B cell (primary cell): ENCODE results near the gene MAP2K3. TPM values are rescaled to one million over a fixed set of nuclear protein-coding genes. Genes with fewer than 3 reads are reported as not detected.

Experiments used
- ATAC-seq: fragments of 200-7000 bp; cut with Tn5 transposase; one replicate; pipeline ENCODE4 v1.10.0; 2021; ENCODE audit warnings: low read depth, mild to moderate bottlenecking, moderate number of reproducible peaks, moderate library complexity
- CTCF ChIA-PET: fragments of 350-600 bp; sonication (Branson Sonifier 250); formaldehyde crosslinking; loops from one replicate; lab custom pipeline; 2021; ENCODE audit warnings: antibody characterized with exemption, inconsistent platforms; lab: Charles Lee
- POLR2A ChIA-PET: fragments of 350-600 bp; sonication (Branson Sonifier 250); formaldehyde crosslinking; loops from one replicate; lab custom pipeline; 2021; ENCODE audit warnings: antibody characterized with exemption; lab: Charles Lee
- DNase-seq: peaks from one replicate; pipeline ENCODE4 v3.0.0; 2013
- H2AFZ ChIP-seq: 2 replicates; pipeline ENCODE4 v1.6.1; 2012; ENCODE audit warnings: mild to moderate bottlenecking, low read depth, low read length; ENCODE audit not compliant: insufficient read depth, poor library complexity, severe bottlenecking
- H3K27ac ChIP-seq, 2 donors: 1 replicate in 1 of 2; 2 replicates in 1 of 2; pipeline ENCODE4 v1.5.1; 2012 to 2013; ENCODE audit warnings: low read length in 2 of 2, mild to moderate bottlenecking in 2 of 2, moderate library complexity in 1 of 2
- H3K27me3 ChIP-seq, 4 experiments: fragments of 200-600 bp in 1 of 4; sonication (generic) in 1 of 4; replicated peaks in 1 of 4; 1 replicate in 2 of 4; 2 replicates in 2 of 4; pipeline versions ENCODE4 v1.6.1 to v1.7.0; 2013 to 2016; ENCODE audit warnings: low read length in 3 of 4, mild to moderate bottlenecking in 2 of 4, mixed read lengths in 1 of 4, moderate library complexity in 1 of 4; ENCODE audit not compliant: insufficient read depth in 4 of 4, control insufficient read depth in 3 of 4; ENCODE audit errors: control extremely low read depth in 1 of 4
- H3K36me3 ChIP-seq, 2 experiments: replicated peaks in 1 of 2; 1 replicate in 1 of 2; 2 replicates in 1 of 2; pipeline versions ENCODE4 v1.6.1 to v1.7.1; 2013; ENCODE audit warnings: low read length in 1 of 2; ENCODE audit not compliant: insufficient read depth in 2 of 2, control insufficient read depth in 1 of 2; ENCODE audit errors: control extremely low read depth in 1 of 2, extremely low read depth in 1 of 2
- H3K4me1 ChIP-seq, 2 donors: fragments of 200-600 bp in 1 of 2; sonication (generic) in 1 of 2; 1 replicate in 1 of 2; 2 replicates in 1 of 2; pipeline versions ENCODE4 v1.5.1 to v1.6.1; 2013 to 2017; ENCODE audit warnings: low read length in 2 of 2; ENCODE audit not compliant: control insufficient read depth in 2 of 2, insufficient read depth in 2 of 2
- H3K4me2 ChIP-seq: replicated peaks from 2 replicates; pipeline ENCODE3; 2012; ENCODE audit warnings: mild to moderate bottlenecking, low read depth, low read length; ENCODE audit not compliant: poor library complexity, severe bottlenecking
- H3K4me3 ChIP-seq, 5 experiments: fragments of 200-600 bp in 1 of 5; sonication (generic) in 1 of 5; 1 replicate in 3 of 5; 2 replicates in 2 of 5; pipeline versions ENCODE4 v1.5.1 to v1.7.0; 2011 to 2016; ENCODE audit warnings: low read length in 4 of 5, mild to moderate bottlenecking in 4 of 5, low read depth in 2 of 5, control low read depth in 1 of 5, moderate library complexity in 1 of 5; ENCODE audit not compliant: insufficient read depth in 1 of 5; ENCODE audit errors: control extremely low read depth in 1 of 5, extremely low read depth in 1 of 5
- H3K79me2 ChIP-seq: fragments of 200-600 bp; sonication (generic); one replicate; pipeline ENCODE4 v1.6.0; 2016; ENCODE audit warnings: low read length; ENCODE audit not compliant: control insufficient read depth, insufficient read depth
- H3K9ac ChIP-seq: fragments of 200-600 bp; sonication (generic); 2 replicates; pipeline ENCODE4 v1.6.1; 2017; ENCODE audit warnings: mild to moderate bottlenecking, low read length, moderate library complexity
- H3K9me3 ChIP-seq, 3 donors: one replicate each; pipeline versions ENCODE4 v1.6.1 to v1.7.1; 2013; ENCODE audit warnings: low read length in 2 of 3; ENCODE audit not compliant: control insufficient read depth in 2 of 3, insufficient read depth in 1 of 3; ENCODE audit errors: control extremely low read depth in 1 of 3
- H4K20me1 ChIP-seq: 2 replicates; pipeline ENCODE4 v1.6.0; 2012; ENCODE audit warnings: mild to moderate bottlenecking, low read length; ENCODE audit not compliant: insufficient read depth, control insufficient read depth, poor library complexity, severe bottlenecking
- H3K27ac Mint-ChIP-seq: one replicate; pipeline ENCODE4 v1.8.0; 2021; ENCODE audit warnings: mixed read lengths
- H3K27me3 Mint-ChIP-seq: one replicate; pipeline ENCODE4 v1.8.0; 2021; ENCODE audit warnings: mixed read lengths
- H3K4me1 Mint-ChIP-seq: one replicate; pipeline ENCODE4 v1.8.0; 2021; ENCODE audit warnings: mixed read lengths
- H3K4me3 Mint-ChIP-seq: one replicate; pipeline ENCODE4 v1.8.0; 2021; ENCODE audit warnings: mixed read lengths
- H3K9me3 Mint-ChIP-seq: one replicate; pipeline ENCODE4 v1.8.0; 2022; ENCODE audit warnings: mixed read lengths; ENCODE audit not compliant: insufficient read depth
- CTCF ChIP-seq: fragments of 200-600 bp; IDR thresholded peaks from one replicate; pipeline ENCODE4 v1.8.0; 2022; ENCODE audit warnings: antibody characterized with exemption, mild to moderate bottlenecking
- EZH2 ChIP-seq: IDR thresholded peaks from 2 replicates; pipeline ENCODE4 v1.6.1; 2012; ENCODE audit warnings: borderline replicate concordance, low read depth, mild to moderate bottlenecking, moderate library complexity, low read length; ENCODE audit not compliant: insufficient read depth, poor library complexity, severe bottlenecking
- WGBS: methylation state at CpG from one replicate; pipeline ENCODE4 v1.1.5; 2013; ENCODE audit warnings: missing lambda C conversion rate; ENCODE audit not compliant: insufficient coverage; 5-methylcytosine and 5-hydroxymethylcytosine counted together
- intact Hi-C: fragments of 100-400 bp; cut with micrococcal nuclease; formaldehyde crosslinking; loops from one replicate; pipeline ENCODE4 v1.10.0; 2022
- polyA plus RNA-seq: library from polyadenylated mRNA; depleted of rRNA; stranded (reverse); fragments of >200 nt; gene quantifications from 2 replicates; pipeline ENCODE4 v1.2.3, GENCODE V29; 2012
- total RNA-seq, 2 donors: library from RNA; stranded (reverse); fragments of 120-200 nt in 1 of 2; gene quantifications; 1 replicate in 1 of 2; 2 replicates in 1 of 2; pipeline versions ENCODE4 v1.2.3 to v1.2.4, GENCODE V29; 2013 to 2022

MAP2K3 gene
- total and polyA plus RNA-seq, 2 donors (not counting 1 experiment from before 2014, with no cell fraction given), result 61.0 to 118 TPM

GRCh38 chr17:21247552-21248258 is 36.8 kb upstream of the MAP2K3 start:
- no peak overlapping the region for H3K4me3 ChIP-seq
- intact Hi-C loops, result no loop called here
- no peak for ATAC-seq
- Mint-ChIP-seq H3K4me1 (peaks cover 16% of the 10 kb centered on the region), H3K9me3 (no peaks in the 10 kb centered on the region), H3K27me3 (no peaks in the 10 kb centered on the region), H3K27ac (no peak overlapping the region), H3K4me3 (no peak overlapping the region)
- H3K9ac ChIP-seq, result no peak overlapping the region
- H2AFZ ChIP-seq, result no peak overlapping the region
- no peaks in the 10 kb centered on the region for H3K27me3 ChIP-seq
- ChIA-PET POLR2A (no interaction called here), CTCF (no interaction called here)
- no peaks in the 10 kb centered on the region for H3K79me2 ChIP-seq
- H3K27ac ChIP-seq, result no peak overlapping the region
- H4K20me1 ChIP-seq, result no peaks in the 10 kb centered on the region
- H3K4me2 ChIP-seq, result no peak overlapping the region
- H3K4me1 ChIP-seq, result peaks cover 4 to 20% of the 10 kb centered on the region in 2 donors
- WGBS, result 95% methylated on average over 12 of the region's 12 CpGs
- H3K9me3 ChIP-seq, result peaks cover 0 to 2% (median 0%) of the 10 kb centered on the region in 3 donors
- H3K36me3 ChIP-seq, result peaks cover 0 to 2% of the 10 kb centered on the region in 2 experiments
- TF ChIP-seq CTCF, result no peak
- TF ChIP-seq EZH2, result no peak
- no peak for DNase-seq

GRCh38 chr17:21248500-21248899 is 36.0 kb upstream of the MAP2K3 start:
- H3K27ac Mint-ChIP-seq, result no peak overlapping the region
- POLR2A ChIA-PET, result no interaction called here

More at GRCh38 chr17:21248500-21248899, 36.0 kb upstream of the MAP2K3 start:
- no peak for ATAC-seq
- no peaks in the 10 kb centered on the region for H3K27me3 Mint-ChIP-seq
- H3K79me2 ChIP-seq, result no peaks in the 10 kb centered on the region
- DNase-seq, result no peak
- H3K4me3 ChIP-seq, result no peak overlapping the region
- no peaks in the 10 kb centered on the region for H3K27me3 ChIP-seq
- H3K36me3 ChIP-seq, result peaks cover 0 to under 1% of the 10 kb centered on the region in 2 experiments
- peaks cover 0 to 2% (median 0%) of the 10 kb centered on the region in 3 donors for H3K9me3 ChIP-seq
- H3K4me2 ChIP-seq, result no peak overlapping the region
- H3K9ac ChIP-seq, result no peak overlapping the region
- WGBS, result 92% methylated on average over 4 of the region's 4 CpGs
- peaks cover 18% of the 10 kb centered on the region for H3K4me1 Mint-ChIP-seq
- no peaks in the 10 kb centered on the region for H3K9me3 Mint-ChIP-seq
- H3K4me1 ChIP-seq, result peaks cover 4 to 22% of the 10 kb centered on the region in 2 donors
- CTCF ChIA-PET, result interaction anchor here (1.0 to 1.1 kb wide), 3 partner anchors 33 to 264 kb away, joined by 3 read pairs; no protein-coding TSS in a partner anchor
- TF ChIP-seq CTCF (no peak), EZH2 (no peak)
- intact Hi-C loops, result no loop called here
- H2AFZ ChIP-seq, result no peak overlapping the region
- H3K4me3 Mint-ChIP-seq, result no peak overlapping the region
- no peak overlapping the region for H3K27ac ChIP-seq
- no peaks in the 10 kb centered on the region for H4K20me1 ChIP-seq
